Stimulated activated CD4-positive, alpha-beta T cell treated with anti-CD3 and anti-CD28 coated beads, Interleukin-12 subunit alpha, Interleukin-12 subunit beta, amount 100 ng/mL, for 4 hours (primary cell): Measurements from ENCODE around the gene SEC14L1.
"Not testable (repeated sequence)": the region's sequence is repeated elsewhere in the genome, so short reads cannot be mapped to it uniquely, and the experiment has no call there.

Source experiments
- DNase-seq: peaks from one replicate; pipeline ENCODE4 v3.0.0-alpha.2; 2020

The SEC14L1 gene

DNA sequence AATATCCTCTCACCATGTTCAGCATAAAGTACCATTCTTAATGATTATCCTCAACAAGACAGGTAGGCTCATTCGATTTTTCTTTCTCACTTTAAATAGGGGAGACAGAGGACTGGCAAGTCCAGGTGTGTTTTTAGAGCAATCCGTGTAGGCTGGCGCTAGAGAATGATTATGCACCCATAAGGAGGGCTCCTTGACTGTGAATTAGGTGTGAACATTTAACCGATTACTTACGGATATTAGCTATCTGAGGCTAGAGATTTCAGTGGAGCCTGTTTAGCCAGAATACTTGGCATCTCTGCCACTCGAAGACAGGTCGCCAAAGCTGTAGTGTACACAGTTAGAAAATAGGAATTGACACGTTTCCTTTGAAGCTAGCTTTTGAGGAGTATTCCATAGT lies 1.9 kb downstream of the SEC14L1 start:
- DNase-seq: no peak

DNA sequence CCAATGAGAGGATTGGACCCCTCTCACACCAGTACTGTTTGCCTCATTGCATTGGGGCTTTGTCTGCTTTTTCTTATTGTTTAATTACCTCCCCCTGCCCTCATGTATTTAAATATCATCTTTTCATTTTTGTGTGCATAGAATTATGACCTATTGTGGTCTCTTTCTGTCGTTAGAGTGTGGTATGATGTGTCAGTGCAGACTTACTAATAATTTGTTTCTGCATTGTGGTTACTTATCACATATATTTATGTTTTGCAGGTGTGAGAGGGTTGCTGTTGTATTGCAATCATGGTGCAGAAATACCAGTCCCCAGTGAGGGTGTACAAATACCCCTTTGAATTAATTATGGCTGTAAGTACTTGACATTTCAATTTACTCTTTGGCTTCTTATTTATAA lies 2.5 kb downstream of the SEC14L1 start:
- no peak for DNase-seq

DNA sequence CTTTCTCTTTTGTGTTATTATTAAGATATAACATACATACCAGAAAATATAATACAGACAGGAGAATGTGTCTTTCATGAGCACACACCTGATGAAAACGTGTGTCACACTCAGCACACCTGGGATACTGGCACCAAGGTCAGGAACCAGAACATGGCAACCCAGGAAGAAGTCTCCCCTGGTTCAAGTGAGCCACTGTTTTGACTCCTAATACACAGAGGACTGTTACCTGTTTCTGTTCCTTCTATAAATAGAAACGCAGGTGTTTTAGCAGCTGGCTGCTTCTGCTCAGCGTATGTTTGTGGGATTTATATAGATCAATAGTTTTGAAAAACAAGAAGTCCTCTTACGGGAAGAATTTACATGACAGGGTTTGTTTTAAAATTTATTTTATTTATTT lies 3.5 kb downstream of the SEC14L1 start:
- no peak for DNase-seq

DNA sequence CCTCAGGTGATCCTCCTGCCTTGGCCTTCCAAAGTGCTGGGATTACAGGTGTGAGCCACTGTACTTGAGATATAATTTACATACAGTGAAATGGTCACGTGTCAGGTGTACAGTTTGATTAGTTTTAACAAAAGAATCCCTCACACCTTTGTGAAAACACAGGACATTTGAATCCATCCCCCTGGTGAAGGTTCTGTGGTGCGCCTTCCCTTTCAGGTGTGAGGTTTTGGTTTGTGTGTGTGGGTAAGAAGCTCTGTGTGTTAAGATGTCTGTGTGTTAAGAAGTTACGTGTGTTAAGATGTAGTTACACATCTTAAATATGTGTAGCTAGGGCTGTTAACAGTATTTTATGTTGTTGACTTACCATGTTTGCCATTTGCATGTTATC lies 4.4 kb downstream of the SEC14L1 start:
- no peak for DNase-seq

DNA sequence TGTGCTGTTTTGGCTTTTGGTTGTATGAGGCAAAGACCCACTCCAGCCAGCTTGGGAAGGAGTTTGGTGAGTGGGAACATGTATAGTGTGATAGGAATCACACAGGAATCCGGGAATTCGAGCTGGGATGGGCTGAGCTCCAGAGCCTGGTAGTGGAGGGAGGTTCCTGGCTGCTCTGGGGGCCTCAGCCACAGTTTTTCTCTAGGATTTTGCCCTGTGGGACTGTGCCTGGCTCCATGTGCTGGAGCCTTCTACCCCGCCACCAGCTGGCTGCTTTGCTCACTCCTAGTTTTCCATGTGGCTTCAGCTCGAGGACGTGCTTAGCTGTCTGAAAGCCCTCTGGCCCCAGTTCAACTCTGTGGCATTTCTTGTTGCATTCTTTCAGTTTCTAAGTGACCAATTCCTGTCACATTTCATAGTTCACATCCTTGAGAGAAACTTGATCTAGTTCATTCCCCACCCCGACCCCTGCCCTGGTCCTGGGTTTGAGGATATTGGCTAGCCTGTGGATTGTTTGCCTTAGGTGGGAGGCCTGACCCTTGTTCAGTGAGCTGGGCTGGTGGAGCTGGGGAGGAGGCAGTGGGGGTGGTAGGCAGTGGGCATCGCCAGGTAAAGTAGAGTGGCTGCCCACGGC lies 5.0 kb downstream of the SEC14L1 start:
- DNase-seq: no peak

DNA sequence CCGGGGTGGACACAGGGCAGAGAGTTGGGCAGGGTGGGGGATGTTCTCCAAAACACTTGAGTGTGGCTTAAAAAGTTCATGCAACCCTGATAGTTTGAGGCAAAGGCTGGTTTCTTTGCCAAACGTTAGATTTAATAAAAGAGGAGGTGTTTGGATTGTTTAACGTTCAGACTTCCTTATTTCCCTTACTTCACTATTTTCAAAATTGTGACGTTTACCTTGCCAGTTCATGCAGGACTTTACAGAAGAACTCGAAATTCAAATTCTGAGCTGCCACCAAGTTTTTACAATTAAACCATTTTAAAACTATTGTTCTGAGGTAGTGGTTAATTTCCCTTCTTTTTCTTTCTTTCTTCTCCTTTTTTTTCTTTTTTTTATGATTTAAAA lies 5.5 kb downstream of the SEC14L1 start:
- DNase-seq: no peak

DNA sequence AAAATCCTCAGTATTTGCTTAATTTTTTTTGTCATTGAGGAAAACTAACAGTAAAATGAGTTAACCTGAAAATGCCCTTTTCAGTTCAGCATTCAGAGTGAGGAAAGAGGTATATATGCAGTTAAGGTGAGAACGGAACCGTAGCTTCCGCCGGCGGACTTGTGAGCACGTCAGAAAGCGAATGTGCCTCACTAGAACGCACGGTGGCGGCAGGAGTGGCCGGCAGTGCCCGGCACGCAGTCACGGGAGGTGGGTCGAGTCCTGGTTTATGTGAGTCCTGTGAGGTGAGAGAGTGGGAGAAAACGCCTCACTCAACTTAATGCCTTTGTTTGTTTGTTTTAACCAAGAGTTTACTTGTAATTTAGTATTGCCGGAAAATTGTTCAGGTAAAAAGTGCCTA lies 6.1 kb downstream of the SEC14L1 start:
- no peak for DNase-seq

DNA sequence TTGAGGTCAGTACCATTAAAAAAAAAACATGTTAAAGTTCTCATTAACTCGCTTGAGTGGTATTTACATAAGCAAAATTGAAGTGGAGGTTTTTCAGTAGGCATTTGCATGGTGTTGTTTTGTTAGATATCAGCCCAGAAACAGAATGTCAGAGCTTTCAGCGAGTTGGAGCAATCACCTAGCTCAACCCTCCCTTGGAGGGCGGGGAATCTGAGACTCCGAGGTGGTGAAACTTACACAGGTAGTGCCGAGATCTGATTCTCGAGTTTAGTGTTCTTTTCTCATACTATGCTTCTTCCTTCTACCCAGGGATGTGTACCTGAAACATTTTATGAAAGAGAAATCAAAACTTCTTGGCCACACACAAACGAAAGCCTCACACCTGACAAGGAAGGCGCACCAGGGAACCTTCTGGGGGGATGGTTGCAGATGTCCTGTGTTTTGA lies 6.6 kb downstream of the SEC14L1 start:
- DNase-seq: no peak

DNA sequence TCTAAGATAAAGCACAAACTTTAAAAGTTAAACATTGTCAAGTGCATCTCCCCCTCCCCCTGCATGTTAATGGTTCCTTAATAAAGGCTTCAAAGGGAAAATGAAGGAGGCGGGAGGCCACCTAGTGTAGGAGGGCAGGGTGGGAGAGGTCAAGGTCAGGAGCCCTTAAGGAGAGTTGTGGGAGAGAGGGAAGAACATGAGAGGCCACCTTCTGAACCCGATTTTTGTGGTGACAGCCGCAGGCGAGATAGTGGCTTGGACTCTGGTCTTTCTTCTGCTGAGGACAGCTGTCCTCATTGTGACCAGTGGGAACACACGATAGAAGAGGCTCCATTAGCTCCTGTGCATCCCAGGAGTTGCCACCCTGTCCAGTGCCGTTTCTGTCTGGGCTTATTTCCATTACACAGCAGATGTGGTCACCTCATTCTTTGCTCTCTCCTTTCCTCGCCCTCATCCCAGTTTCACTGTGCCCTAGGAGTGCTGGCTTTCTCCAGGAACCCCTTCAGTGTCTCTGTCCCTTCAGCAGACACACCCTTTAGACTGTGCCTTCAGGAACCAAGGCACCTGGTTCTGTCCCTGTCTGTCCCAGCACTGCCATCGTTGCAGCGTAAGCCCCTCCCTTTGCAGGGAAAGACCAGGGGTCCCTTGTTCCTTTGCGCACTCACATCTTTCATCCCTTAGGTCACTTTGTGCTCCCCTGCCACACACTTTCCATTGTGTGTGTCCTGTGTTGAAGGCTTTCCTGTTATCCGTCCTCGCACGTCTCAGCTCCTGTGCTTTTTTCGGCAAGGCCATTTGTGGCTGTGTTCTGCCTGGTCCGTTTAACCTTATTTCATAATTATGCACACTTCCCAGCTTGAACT lies 7.5 kb downstream of the SEC14L1 start:
- no peak for DNase-seq

DNA sequence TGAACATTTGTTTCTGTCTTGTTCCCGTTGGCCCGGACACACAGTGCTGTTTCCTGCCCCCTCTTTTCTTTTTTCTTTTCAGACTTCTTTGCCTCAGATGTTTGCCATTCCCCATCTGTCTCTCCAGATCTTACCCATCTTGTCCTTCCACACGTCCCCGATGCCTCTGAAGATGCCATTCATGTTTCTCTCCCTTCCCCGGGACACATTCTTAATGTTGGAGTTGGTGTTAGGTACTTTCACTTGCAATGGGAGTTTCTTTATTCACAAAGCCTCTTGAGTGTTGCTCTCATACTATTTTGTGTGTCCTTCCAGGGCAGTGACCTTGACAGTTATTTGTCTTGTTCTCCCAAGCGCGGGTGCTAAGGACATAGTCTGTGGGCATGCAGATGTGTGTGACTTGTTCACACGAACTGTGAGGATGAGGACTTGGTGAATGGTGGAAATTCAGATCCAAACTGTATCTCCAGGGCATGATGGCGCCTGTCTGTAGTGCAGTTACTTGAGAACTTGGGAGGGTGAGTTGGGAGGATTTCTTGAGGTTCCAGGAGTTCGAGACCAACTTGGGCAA lies 8.3 kb downstream of the SEC14L1 start:
- DNase-seq: no peak

DNA sequence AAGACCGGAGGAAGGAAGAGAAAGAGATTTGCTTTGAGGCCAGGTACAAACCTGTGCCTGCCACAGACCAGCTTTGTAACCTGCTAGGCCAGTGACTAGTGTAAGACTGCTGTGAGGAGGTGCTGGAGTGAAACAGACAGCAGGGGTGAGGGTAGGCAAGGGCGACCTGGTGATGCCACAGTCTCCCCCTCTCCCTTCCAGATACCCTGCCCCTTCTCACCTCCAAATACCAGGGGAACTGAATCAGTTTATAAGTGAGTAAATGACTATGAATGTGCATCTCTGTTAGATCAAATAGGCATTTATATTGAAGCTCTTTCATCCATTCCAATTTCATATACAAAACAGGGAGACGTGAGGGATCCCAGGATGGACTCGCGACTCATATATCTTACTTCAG lies 9.4 kb downstream of the SEC14L1 start:
- DNase-seq: no peak

DNA sequence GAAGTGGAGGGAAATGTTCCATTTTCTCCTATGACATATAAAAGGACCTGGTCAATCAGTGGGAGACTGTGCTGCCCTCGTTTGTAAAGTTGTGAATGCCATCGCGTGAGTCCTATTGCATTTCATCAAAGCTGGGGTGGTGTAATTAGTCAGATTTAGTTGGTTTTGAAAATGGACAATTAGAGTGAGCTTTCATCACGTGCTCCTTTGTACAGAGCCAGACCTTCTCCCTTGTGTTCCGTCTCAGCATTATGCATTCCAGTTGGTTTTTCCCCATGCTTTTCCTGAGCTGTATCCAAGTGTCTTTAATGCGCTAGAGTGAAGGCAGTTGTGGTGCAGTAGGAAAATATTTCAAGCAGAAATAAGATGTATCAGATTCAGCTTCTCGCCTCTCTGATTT lies 10.4 kb downstream of the SEC14L1 start:
- DNase-seq: no peak

DNA sequence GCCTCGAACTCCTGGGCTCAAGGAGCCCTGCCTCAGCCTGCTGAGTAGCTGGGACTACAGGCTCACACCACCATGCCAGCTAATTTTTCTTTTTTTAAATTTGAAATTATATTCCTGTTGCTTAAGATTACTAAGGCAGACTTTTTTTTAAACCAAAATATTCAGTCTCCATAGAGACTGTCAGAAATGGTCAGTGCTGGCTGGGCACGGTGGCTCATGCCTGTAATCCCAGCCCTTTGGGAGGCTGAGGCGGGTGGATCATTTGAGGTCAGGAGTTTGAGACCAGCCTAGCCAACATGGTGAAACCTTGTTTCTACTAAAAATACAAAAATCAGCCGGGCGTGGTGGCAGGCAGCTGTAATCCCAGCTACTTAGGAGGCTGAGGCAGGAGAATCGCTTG lies 11.3 kb downstream of the SEC14L1 start:
- not testable (repeated sequence) for DNase-seq

DNA sequence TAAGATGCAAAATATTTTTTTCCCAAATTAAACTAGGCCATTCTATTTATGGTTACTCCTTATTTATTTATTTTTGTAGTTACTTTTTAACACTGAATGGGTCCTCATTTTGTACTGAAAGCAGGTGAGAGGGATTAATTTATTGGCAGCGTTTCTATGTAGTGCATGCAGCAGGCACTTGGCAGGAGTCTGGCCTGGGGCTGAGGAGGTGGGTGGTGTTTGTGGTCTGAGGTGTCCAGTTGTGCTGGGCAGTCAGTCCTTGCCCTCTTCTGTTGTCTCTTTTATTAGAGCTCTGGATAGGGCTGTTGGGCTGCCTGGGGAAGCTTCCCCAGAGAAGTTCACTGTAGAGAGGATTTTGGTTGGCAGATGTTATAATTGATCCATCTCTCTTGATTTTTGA lies 12.7 kb downstream of the SEC14L1 start:
- no peak for DNase-seq

DNA sequence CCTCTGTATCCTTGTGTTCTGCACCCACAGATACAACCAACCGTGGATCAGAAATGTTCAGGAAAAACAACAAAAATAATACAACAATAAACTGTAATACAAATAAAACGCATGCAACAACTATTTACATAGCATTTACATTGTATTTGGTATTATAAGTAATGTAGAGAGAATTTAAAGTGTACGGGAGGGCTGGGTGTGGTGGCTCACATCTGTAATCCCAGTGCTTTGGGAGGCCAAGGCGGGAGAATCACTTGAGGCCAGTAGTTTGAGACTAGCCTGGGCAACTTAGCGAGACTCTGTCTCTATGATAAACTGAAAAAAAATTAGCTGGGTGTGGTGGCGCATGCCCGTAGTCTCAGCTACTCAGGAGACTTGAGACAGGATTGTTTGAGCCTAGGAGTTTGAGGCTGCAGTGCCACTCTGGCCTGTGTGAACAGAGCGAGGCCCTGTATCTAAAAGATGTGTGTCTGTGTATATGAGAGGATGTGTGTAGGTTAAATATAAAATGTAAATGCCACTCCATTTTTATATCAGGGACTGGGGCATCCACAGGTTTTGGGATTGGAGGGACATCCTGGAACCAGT lies 13.3 kb downstream of the SEC14L1 start:
- DNase-seq: no peak

DNA sequence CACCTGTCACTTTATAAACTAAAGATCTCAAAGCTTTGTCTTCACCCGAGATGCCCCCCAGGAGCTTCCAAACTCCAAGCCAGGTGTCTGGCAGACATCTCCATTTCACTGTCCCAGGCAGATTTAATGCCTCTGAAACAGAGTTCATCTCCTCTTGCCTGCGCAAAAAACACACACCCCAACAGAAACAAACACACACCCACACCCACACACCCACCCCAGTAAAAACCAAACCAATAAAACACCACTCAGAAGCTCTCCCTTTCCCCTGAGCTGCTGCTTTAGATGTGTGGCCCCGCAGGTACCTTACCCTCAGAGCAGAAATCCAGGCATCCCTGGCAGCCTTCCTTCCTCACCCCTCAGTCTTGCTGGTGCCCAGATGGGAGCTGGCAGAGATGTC lies 14.4 kb downstream of the SEC14L1 start:
- DNase-seq: no peak

DNA sequence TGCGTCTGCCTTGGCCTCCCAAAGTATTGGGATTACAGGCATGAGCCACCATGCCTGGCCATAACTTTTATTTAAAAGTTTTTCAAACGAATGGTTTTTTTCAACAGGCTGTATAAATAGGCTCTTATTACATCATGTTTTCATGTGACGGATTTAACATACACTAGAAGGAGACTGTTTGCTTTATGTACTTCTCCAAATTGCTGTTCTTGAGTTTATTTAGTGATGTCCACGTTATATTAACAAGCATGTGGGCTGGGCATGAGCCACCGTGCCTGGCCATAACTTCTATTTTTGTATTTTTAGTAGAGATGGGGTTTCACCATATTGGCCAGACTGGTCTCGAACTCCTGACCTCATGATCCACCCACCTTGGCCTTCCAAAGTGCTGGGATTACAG lies 17.0 kb downstream of the SEC14L1 start:
- not testable (repeated sequence) for DNase-seq

DNA sequence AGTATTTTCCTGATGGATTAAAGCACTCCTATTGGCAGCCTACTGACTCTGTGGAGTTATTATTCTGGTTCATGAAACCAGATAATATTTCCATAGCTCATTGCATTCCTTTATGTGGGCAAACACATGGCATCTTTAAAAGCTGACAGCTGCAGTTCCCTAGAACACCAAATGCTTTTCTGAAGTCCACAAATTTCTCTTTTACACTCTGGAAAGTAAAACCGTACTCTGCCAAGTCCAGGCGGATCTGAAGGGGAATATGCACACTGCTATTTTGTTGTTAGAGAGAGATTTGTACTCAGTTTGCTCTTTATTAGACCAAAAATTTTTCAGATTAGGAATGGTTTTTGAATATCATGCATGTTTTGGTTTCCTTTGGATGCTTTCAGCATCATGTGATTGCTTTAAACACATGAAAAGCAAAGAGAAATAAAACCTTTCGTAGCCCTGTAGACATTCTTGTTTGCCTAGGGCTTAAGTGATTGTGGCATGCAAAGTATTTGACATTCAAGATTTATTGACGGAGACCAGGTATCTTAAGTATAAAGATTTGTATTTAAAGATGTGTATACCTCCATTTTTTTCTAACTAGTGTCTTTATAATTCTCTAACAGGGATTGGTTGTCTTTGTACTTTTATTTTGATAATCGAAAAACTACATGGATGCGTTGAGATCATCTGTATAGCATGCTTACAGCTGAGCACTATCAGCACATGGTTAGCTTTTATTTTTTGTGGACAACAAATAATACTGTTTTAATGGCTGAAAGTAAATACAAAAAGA lies 19.5 kb downstream of the SEC14L1 start:
- no peak for DNase-seq

DNA sequence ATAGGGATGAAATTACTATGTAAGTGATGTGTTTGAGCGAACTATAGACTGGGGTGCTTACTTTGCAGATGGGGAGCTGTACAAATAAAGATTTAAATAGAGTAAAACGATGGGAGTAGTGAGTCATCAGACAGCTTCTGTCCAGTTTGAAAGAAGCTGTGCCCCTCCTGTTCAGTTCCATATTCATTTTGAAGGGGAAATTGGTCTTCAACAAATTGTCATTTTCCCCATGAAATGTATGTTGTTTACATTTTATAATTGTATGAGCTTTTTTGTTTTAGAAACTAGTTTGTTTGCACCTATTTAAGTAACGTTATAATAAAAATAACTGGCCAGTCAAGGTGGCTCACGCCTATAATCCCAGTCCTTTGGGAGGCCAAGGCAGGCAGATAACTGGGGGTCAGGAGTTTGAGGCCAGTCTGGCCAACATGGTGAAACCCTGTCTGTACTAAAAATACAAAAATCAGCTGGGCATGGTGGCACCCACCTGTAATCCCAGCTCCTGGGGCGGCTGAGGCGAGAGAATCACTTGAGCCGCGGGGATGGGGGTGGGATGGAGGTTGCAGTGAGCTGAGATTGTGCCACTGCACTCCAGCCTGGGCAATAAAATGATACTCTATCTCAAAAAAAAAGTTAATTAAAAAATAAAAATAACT lies 20.2 kb downstream of the SEC14L1 start:
- no peak for DNase-seq

DNA sequence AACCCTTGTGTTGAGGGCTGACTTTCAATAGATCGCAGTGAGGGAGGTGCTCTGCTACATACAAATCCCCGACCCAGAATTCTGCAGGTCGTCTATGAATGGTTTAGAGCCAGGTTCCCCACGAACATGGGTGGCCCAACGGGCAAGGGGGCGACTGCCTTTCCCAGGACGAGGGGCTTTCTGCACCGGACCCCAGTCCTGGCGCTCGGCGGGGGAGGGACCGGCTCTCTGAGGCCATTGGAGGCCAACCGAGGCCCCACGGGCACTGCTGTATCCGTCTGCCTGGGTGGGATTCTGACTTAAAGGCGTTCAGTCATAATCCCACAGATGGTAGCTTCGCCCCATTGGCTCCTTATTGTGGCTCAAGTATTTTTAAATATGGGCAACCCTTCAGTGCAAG lies 21.2 kb downstream of the SEC14L1 start:
- DNase-seq: no peak

DNA sequence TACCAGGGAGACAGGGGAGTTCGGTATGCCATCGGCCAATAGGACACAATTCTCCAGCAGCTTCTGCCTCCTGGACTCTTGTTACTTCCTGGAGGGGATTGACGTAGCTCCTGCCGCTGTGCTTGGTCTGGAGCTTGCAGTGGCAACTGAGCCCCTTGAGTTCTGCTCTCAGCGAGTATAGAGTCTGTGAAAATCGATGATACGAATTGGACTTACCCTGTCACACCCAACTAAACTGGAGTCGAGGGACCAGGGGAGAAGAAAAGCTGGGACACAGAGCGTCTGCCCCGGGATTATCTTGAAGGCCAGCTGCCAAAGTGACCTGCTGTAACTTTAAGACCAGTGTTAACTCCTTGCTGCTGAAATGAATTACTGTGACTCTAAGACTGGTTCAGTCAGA lies 22.2 kb downstream of the SEC14L1 start:
- DNase-seq: no peak

DNA sequence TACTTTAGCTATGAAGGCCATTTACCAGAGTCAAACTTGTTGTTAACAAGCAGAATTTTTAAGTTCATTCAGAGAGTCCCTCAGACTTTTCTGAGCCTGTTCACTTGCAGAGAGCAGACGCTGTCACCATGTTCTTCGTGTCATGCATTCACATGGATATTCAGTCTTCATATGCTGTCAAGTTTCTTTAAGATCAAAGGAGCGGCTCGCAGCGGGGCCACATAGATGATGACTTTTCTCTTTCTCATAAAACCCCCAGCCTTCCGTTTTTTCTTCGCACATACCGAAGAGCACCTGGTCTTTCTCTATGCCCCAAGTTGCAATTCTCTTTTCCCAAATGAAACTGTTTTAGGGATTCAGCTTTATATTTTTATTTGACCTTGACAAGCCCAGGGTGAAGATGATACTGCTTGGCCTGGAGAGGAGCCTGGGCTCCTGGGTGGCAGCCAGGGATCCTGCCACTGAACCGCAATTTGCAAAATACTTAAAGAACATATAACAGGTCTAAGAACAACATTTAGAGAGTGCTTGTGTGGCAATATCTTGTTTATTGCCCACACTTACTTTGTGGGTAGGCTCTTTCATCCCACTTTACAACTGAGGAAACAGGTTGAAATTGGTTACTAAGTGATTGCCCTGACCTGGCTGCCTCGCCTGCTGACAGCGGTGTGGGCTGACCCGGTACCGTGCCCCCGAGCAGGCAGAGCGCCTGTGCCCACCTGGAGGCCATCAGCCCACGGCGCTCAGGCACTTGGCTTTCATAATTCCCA lies 22.9 kb downstream of the SEC14L1 start:
- DNase-seq: no peak
